HEK293T (cell line): ENCODE measurements around the gene PLXDC1.
"Not testable (repeated sequence)": the region's sequence is repeated elsewhere in the genome, so short reads cannot be mapped to it uniquely, and the experiment has no call there.

ENCODE experiments used
- CTCF ChIA-PET: fragments of 350-600 bp; formaldehyde crosslinking; extraction: SDS; loops from one replicate; lab custom pipeline; 2021; ENCODE audit warnings: antibody characterized with exemption, inconsistent platforms; lab: Yijun Ruan, JAX
- POLR2A ChIA-PET: fragments of 350-600 bp; formaldehyde crosslinking; extraction: SDS; loops from one replicate; lab custom pipeline; 2020; ENCODE audit warnings: antibody characterized with exemption, inconsistent platforms; lab: Yijun Ruan, JAX
- DNase-seq: peaks from one replicate; pipeline ENCODE4 v3.0.0; 2012; ENCODE audit warnings: mixed read lengths; ENCODE audit errors: extremely low spot score
- ARNT ChIP-seq: fragments of 450-650 bp; IDR thresholded peaks from 2 replicates; pipeline ENCODE4 v1.6.1; 2017; ENCODE audit warnings: mild to moderate bottlenecking
- BHLHE40 ChIP-seq: fragments of 450-650 bp; IDR thresholded peaks from 2 replicates; pipeline ENCODE4 v1.6.1; 2016; ENCODE audit warnings: mild to moderate bottlenecking, moderate library complexity, borderline replicate concordance
- CTBP1 ChIP-seq: fragments of 450-650 bp; IDR thresholded peaks from 2 replicates; pipeline ENCODE4 v1.6.1; 2016; ENCODE audit warnings: borderline replicate concordance
- ELF4 ChIP-seq: fragments of 450-650 bp; IDR thresholded peaks from 2 replicates; pipeline ENCODE4 v1.6.1; 2017; ENCODE audit warnings: antibody characterized with exemption
- FOXA1 ChIP-seq: fragments of 450-650 bp; IDR thresholded peaks from 2 replicates; pipeline ENCODE4 v1.6.1; 2016; ENCODE audit warnings: mild to moderate bottlenecking
- FOXK2 ChIP-seq: fragments of 450-650 bp; IDR thresholded peaks from 2 replicates; pipeline ENCODE4 v1.6.1; 2016; ENCODE audit warnings: mild to moderate bottlenecking
- FOXM1 ChIP-seq: fragments of 450-650 bp; IDR thresholded peaks from 2 replicates; pipeline ENCODE4 v1.6.1; 2017; ENCODE audit warnings: mild to moderate bottlenecking, borderline replicate concordance
- HDGF ChIP-seq: fragments of 450-650 bp; IDR thresholded peaks from 2 replicates; pipeline ENCODE4 v1.6.1; 2017; ENCODE audit warnings: antibody characterized with exemption, borderline replicate concordance
- L3MBTL2 ChIP-seq: fragments of 450-650 bp; conservative IDR thresholded peaks from 2 replicates; pipeline ENCODE4 v1.6.1; 2016; ENCODE audit warnings: mild to moderate bottlenecking
- LEF1 ChIP-seq: fragments of 450-650 bp; IDR thresholded peaks from 2 replicates; pipeline ENCODE4 v1.6.1; 2017; ENCODE audit warnings: mild to moderate bottlenecking, borderline replicate concordance
- NFRKB ChIP-seq: fragments of 450-650 bp; IDR thresholded peaks from 2 replicates; pipeline ENCODE4 v1.6.1; 2016; ENCODE audit warnings: mild to moderate bottlenecking, moderate library complexity
- PKNOX1 ChIP-seq: fragments of 450-650 bp; IDR thresholded peaks from 2 replicates; pipeline ENCODE4 v1.6.1; 2016
- SP1 ChIP-seq: fragments of 450-650 bp; IDR thresholded peaks from 2 replicates; pipeline ENCODE4 v1.6.1; 2017
- SUZ12 ChIP-seq: fragments of 450-650 bp; IDR thresholded peaks from 2 replicates; pipeline ENCODE4 v1.6.1; 2016; ENCODE audit warnings: mild to moderate bottlenecking
- TARDBP ChIP-seq: fragments of 450-650 bp; IDR thresholded peaks from 2 replicates; pipeline ENCODE4 v1.6.1; 2016
- ZNF384 ChIP-seq: fragments of 450-650 bp; IDR thresholded peaks from 2 replicates; pipeline ENCODE4 v1.6.1; 2016

The PLXDC1 gene

GRCh38 chr17:39138431-39139160, 12.8 kb downstream of the PLXDC1 start:
- ChIA-PET CTCF (interaction anchor here (0.7 kb wide), 1 partner anchor 15 kb away, joined by 4 read pairs; no protein-coding TSS in a partner anchor), POLR2A (no interaction called here)
- no peak for DNase-seq
- no peak for TF ChIP-seq FOXK2
- TF ChIP-seq LEF1, result no peak
- TF ChIP-seq ZNF384, result no peak
- no peak for TF ChIP-seq BHLHE40
- TF ChIP-seq NFRKB, result no peak
- no peak for TF ChIP-seq FOXA1
- TF ChIP-seq ARNT, result no peak
- no peak for TF ChIP-seq FOXM1
- no peak for TF ChIP-seq HDGF
- no peak for TF ChIP-seq L3MBTL2
- TF ChIP-seq SP1, result no peak

- TF ChIP-seq PKNOX1 (no peak), ELF4 (no peak), ARNT (no peak), FOXK2 (no peak), FOXM1 (no peak), CTBP1 (no peak), NFRKB (no peak), ZNF384 (no peak), HDGF (no peak), TARDBP (no peak), SUZ12 (no peak), SP1 (no peak), LEF1 (no peak), L3MBTL2 (no peak), FOXA1 (no peak), BHLHE40 (no peak)
- ChIA-PET CTCF (no interaction called here), POLR2A (no interaction called here)
- DNase-seq, result no peak
Measured at GRCh38 chr17:39134878-39135277, 16.6 kb downstream of the PLXDC1 start.

- CTCF ChIA-PET, result no interaction called here
Measured at GRCh38 chr17:39132192-39132610, 19.2 kb downstream of the PLXDC1 start.

GRCh38 chr17:39131616-39132015, 19.8 kb downstream of the PLXDC1 start:
- ChIA-PET POLR2A (no interaction called here), CTCF (no interaction called here)
- no peak for DNase-seq
- TF ChIP-seq BHLHE40 (no peak), TARDBP (no peak), ZNF384 (no peak), PKNOX1 (no peak), ELF4 (no peak), HDGF (no peak), ARNT (no peak)

More at GRCh38 chr17:39132192-39132610, 19.2 kb downstream of the PLXDC1 start:
- DNase-seq, result no peak
- TF ChIP-seq NFRKB (no peak), HDGF (no peak), ARNT (no peak), CTBP1 (no peak), SUZ12 (no peak), BHLHE40 (no peak), FOXK2 (no peak)
- POLR2A ChIA-PET, result no interaction called here

- CTCF ChIA-PET, result no interaction called here
- no peak for DNase-seq
- POLR2A ChIA-PET, result no interaction called here
- no peak for TF ChIP-seq PKNOX1
- no peak for TF ChIP-seq ARNT
- no peak for TF ChIP-seq LEF1
- TF ChIP-seq L3MBTL2, result no peak
- TF ChIP-seq ELF4, result no peak
- TF ChIP-seq HDGF, result no peak
- TF ChIP-seq FOXA1, result no peak
- no peak for TF ChIP-seq BHLHE40
- no peak for TF ChIP-seq FOXM1
- no peak for TF ChIP-seq ZNF384
- TF ChIP-seq FOXK2, result no peak
- TF ChIP-seq CTBP1, result no peak
- no peak for TF ChIP-seq TARDBP
- TF ChIP-seq SP1, result no peak
Measured at GRCh38 chr17:39130205-39130604, 21.2 kb downstream of the PLXDC1 start.

- CTCF ChIA-PET, POLR2A ChIA-PET: not testable (repeated sequence)
Measured at GRCh38 chr17:39129544-39129943, 21.9 kb downstream of the PLXDC1 start.

GRCh38 chr17:39126436-39126835, 25.0 kb downstream of the PLXDC1 start:
- POLR2A ChIA-PET, result no interaction called here
- DNase-seq, result no peak
- TF ChIP-seq FOXA1 (no peak), LEF1 (no peak), ARNT (no peak), SP1 (no peak), HDGF (no peak), ELF4 (no peak), FOXK2 (no peak), TARDBP (no peak), L3MBTL2 (no peak), SUZ12 (no peak), ZNF384 (no peak), CTBP1 (no peak)
- CTCF ChIA-PET, result no interaction called here

More at GRCh38 chr17:39129544-39129943, 21.9 kb downstream of the PLXDC1 start:
- DNase-seq, result not testable (repeated sequence)
